ENCODE results near the gene KCNK1.

Gene KCNK1

DNA sequence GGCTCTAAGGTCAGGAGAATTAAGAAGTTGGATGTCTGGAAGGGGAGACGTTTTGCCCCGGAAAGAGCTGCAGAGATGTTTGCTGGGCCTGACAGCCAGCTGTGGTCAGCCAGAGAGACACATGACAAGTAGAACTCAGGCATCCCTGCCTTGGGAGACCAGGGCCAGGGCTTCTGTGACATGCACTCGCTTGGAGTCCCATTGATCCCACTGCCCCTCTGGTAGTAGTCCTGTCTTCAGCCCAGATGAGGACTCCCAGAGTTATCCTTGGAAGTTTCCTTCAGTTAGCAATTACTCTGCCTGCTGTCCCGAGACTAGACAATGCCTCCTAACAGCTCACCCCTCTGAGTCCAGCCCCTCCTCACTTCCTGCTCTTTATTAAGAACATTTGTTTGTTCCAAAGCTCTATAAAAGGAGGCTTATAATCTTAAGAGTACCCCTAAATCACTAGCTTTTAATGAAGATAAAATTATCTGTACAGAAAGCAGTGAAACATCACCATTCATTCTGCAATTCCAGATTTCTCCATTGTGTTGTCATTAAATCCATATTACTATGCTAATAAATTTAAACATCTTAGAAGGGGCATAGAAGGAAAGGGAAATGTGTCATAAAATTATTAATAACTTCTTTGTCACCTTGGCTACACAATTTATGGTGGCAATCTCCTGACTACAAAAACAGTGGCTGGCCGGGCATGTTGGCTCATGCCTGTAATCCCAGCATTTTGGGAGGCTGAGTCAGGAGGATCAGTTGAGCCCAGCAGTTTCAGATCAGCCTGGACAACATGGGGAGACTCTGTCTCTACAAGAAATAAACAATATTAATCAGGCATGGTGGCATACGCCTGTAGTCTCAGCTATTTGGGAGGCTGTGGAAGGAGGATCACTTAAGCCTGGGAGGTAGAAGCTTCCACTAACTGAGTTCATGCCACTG, 94.2 kb downstream of the KCNK1 start:
- peak; percentile 77 for DNase-seq

DNA sequence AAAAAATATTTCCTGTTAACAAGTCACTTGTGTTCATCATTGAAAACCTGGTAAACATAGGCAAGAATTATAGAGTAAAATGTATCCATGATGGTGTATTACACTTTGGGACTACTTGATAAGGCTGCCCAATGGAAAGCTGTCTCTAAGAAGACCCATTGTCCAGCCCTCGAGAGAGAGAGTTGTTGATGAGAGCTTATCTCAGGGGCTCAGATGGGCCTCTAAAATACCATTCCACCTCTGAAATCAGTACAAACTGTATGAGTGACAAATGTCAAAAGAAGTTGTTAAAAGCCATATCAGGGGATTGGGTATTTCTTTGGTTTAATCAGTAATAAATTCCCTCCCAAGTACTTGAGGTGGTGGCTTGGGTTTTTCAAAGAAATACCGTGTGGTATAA, 96.1 kb downstream of the KCNK1 start:
- DNase-seq = no peak

DNA sequence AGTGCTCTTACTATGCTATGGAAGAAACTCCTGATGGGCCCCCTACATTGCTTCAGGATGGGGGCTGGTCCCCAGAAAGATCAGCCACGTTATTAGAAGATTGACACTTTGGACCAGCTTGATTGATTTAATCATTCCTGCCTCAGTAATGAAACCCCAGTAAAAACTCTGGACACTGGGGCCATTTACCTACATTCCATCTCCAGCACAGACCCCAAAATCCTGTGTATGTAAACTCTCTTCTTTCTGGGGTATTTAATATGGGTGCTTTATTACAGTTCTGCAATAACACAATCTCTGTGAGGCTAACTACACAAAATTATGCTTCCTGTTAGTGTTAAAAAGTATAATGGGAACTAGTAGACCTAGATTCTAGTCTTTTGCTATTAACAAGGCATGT, 96.6 kb downstream of the KCNK1 start:
- DNase-seq = no peak

DNA sequence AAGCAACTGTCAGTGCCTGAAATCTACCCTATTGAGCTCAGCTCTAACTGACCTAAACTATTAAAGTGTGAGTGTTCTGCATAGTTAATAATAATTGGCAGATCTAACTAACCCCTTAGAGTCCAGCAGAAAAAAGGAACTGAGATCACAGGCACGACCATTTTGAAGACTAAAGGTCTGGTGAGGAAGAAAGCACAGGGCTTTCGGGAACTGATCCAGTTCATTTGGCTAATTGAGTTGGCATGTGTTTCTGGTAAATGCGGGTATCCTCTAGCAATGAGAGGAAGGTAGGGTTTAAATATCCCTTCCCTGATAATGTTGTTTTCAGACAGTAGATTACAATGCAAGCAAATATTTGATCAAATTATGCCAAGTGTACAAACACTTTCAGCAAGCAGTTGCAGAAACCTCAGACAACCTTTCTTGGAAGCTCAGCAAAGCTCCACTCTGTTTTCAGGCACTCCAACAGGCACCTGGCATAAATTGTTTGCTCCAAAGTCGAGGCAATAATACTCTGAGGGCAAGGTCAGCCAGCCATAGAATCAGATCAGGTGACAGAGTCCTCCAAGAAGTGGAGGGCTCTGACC, 100.8 kb downstream of the KCNK1 start:
- peak; percentile 96 for DNase-seq

DNA sequence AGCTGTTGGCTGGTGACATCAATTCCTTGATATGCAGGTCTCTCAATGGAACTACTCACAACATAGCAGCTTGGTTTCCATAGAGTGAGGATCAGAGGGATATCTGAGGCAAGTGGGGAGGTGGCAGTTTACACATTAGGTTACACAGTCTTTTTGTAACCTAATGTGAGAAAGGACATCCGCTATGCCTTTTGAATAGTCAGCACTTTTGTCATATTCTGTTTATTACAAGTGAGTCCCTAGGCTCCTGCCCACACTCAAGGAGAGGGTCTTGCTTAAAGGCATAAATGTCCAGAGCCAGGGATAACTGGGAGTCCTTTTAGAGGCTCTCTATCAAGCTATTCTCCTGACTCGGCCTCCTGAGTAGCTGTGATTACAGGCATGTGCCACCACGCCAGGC, 104.2 kb downstream of the KCNK1 start:
- no peak for DNase-seq

DNA sequence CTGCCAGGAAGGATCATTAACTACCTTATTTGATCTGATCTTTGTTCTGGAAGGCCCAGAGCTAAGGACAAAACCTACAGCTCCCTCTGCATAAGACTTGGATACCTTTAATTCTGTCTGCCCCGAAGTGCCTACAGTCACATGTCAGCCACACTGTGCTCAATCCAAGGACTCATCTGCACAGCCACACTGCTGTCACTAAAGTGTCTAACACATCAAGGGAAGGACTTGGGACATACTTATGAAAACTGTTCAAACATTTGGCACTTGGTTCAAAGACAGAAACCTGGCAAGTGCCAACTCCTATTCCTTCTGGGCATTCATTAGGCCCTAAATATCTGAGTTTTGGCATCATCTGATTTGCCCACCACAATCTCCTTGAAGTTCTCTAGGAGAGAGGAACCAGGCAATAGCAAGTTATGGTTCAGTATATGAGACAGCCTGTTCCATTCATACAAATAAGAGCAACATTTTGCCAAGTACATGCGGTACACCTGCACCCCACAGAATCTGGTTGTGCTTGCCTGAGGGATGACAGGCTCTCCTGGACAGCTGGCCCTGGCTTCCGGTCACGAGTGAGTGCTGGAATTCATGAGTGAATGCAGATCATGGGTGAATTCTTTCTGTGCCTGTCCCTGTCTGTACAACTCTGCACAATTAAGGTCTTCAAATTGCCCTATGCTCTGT, 105.9 kb downstream of the KCNK1 start:
- DNase-seq = no peak

DNA sequence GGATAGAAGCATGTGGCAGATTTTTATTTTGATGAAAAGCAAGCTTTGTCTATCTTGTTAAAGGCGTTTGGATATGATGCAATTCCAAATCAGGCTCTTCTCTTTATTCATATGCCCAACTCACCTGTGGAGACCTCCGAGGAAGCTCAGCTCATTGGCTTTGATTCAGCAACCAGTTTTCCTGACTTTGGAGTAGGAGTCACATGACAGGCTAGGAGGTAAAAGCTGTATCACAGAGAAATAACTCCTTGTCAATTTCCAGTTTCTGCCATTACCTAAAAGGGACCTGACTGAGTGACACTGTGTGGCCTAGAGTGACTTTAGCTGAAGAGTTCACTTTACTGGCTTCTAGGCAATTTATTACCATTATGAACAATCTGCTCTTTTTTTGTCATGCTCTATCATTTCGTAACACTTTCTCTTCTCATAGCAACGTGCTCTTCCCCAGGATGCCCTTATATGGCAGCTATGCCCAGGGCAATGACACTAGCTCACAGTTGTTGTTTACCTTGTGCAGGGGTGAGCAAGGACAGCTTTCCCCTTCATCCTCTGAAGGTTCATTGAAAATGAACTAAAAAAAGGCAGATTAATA, 107.2 kb downstream of the KCNK1 start:
- peak; percentile 70 for DNase-seq
